ENCODE results near the gene RPL18A. TPM values are rescaled to one million over a fixed set of nuclear protein-coding genes. Genes with fewer than 3 reads are reported as not detected.
"Not testable (repeated sequence)": the region's sequence is repeated elsewhere in the genome, so short reads cannot be mapped to it uniquely, and the experiment has no call there.

The RPL18A gene
- polyA plus RNA-seq, 4 donors = 830 to 1,276 (median 861) TPM

DNA sequence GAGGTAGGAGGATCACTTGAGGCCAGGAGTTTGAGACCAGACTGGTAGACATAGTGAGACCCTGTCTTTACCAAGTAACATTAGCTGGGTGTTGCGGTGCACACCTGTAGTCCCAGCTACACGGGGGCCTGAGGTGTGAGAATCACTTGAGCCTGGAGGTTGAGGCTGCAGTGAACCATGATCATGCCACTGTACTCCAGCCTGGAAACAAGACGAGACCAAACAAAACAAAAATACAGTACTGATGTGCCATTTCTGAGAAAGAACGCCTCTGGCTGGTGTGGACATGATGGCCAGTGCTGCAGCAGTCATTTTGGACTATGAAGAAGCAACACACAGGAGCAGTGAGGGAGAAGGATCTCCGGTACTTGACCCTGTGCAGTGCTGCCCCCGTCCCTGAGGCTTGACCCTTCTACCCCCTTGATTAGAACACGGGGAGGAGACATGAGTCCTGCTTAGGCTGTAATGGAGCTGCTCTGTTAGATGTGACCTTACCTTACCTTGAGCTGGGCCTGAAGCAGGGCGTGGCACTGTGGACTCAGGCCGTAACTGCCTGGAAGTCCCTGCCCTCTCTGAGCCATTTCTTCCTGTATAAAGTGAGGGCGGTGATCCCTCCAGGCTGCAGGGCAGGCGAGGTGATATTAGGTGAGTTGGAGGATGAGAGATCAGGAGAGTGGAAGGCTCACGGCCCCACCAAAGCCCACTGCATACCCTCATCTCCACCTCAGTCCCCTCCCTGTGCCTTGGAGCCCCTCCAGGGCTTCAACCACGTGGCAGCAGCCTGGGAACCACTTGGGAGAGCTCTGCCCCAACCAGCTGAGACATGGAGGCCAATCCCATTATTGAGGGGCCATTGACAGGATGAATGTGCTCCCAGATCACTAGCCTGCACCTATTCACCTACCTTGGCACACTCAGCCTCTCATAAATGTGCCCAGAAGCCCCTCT, 5.9 kb downstream of the RPL18A start:
- no peak for DNase-seq (ENCODE audit: low read depth in 4 of 4, low spot score in 3 of 4)

DNA sequence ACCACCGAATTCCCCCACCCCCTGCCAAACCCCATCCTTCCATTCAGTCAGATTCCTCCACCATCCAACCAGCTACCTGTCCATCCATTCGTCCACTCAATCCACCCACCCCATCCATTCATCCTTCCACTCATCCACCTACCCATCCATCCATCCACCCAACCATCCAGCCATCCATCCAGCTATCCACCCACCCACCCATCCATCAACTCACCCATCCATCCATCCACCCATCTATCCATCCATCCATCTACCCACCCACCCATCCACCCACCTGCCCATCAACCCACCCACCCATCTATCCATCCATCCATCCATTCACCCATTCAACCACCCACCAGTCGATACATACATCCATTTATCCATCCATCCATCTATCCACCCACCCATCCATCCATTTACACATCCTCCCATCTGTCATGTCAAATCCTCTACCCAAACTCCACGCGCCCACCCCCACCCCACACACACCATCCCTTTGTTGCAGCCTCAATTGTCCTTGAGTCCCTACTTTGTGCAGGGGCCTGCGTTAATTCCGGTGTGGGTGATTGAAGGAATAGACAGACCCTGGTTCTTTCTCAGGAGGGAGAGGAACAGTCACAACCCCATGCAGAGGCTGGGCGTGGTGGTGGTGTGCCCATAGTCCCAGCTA, 6.7 kb downstream of the RPL18A start:
- no peak for DNase-seq (ENCODE audit: low read depth in 4 of 4, low spot score in 3 of 4)

DNA sequence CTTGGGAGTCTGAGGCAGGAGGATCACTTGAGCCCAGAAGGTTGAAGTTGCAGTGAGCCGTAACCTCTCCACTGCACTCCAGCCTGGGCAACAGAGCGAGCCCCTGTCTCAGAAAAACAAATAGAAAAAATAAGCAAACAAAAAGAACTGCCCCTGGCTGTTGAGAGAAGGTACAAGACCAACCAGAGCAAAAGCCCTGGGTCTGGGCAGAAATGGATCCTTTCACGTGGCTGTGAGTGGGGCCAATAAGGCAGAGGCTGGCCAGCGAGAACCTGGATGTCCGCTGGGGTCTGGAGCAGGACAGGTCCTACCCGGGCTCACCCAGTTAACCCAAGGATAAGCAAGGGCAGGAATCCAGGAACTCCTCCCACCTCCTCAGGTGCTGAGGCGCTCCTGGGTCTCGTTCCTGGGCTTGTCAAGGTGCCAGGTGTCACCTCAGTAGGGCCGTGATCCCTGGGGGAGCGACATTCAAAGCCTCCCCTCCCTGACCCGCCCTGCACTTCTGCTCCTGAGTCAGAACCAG, 7.3 kb downstream of the RPL18A start:
- no peak for DNase-seq (ENCODE audit: low read depth in 4 of 4, low spot score in 3 of 4)

DNA sequence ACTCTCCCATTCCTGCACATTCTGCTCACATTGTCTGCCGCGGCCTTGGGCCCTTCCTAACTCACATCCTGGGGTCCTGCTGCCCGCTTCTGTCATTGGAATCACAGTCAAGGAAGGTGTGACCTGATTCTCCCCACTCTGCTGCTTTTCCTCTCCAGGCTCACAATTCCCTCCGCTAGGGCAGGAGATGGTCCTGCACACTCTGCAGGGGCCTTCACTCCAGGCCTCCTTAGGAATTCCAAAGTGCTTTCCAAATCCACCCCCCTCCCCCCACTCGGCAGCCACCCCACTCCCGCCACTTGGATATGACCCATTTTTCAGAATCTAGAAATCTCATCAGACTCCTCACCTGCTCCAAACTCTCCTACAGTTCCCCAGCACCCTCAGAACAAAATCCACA, 9.0 kb downstream of the RPL18A start:
- DNase-seq (ENCODE audit: low read depth in 4 of 4, low spot score in 3 of 4) = no peak

DNA sequence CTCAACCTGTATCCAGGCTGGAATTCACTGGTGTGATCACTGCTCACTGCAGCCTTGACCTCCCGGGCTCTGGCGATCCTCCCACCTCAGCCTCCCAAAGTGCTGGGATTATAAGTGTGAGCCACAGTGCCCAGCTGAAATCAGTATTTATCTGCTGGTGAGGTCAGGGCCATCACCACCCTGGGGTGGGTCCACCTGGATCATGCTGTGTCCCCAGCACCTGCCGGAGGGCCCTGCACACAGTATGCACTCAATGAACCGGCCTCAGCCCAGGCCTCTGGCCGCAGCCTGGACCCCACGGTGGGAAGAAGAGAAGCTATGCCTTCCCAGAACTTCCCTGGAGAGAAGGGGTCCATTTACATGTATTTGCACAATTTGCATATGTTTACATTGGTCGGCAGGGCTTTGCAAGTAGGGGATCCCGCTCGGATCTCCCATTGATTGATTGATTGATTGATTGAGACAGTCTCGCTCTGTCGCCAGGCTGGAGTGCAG, 9.5 kb downstream of the RPL18A start:
- no peak for DNase-seq (ENCODE audit: low read depth in 4 of 4, low spot score in 3 of 4)

DNA sequence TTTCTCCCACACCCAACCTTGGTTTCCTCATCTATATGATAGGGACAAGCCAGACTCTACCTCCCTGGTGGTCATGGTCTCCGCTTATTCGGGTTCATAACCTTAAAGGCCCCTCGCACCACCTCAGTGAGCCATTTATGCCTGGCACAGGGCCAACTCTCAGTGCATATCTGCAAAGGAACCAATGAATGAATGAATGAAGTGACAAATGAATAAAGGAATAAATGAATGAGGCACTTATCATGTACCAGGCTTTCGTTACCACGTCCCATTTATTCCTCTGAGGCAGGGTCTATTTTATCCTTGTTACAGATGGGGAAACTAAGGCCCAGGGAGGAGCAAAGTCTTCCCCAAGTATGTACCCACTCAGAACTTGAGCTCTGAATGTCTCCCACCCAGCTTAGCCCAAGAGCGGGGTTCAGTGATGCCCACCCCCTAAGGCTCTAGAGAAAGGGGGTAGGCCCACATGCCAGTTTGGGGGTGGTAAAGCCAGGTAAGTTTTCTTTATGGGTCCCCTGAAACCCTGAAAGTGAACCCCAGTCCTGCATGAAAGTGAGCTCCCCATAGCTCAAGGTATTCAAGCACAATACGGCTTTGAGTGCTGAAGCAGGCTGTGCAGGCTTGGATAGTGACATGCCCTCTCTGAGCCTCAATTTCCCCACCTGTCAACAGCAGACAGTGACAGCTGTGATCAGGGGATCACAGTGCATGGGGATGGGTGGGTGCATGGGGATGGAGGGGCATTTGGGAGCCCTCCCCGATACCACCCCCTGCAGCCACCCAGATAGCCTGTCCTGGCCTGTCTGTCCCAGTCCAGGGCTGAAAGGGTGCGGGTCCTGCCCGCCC, 11.5 kb downstream of the RPL18A start:
- no peak for DNase-seq (ENCODE audit: low read depth in 4 of 4, low spot score in 3 of 4)

DNA sequence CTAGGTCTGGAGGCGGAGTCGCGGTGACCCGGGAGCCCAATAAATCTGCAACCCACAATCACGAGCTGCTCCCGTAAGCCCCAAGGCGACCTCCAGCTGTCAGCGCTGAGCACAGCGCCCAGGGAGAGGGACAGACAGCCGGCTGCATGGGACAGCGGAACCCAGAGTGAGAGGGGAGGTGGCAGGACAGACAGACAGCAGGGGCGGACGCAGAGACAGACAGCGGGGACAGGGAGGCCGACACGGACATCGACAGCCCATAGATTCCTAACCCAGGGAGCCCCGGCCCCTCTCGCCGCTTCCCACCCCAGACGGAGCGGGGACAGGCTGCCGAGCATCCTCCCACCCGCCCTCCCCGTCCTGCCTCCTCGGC, 12.2 kb downstream of the RPL18A start, which contains the start of gene SLC5A5:
Gene SLC5A5 (plus strand): TSS at position 68 of the 373 bp plus-strand sequence. CDS start 375 bp downstream, outside the sequence.
- DNase-seq (ENCODE audit: low read depth in 4 of 4, low spot score in 3 of 4) = no peak

DNA sequence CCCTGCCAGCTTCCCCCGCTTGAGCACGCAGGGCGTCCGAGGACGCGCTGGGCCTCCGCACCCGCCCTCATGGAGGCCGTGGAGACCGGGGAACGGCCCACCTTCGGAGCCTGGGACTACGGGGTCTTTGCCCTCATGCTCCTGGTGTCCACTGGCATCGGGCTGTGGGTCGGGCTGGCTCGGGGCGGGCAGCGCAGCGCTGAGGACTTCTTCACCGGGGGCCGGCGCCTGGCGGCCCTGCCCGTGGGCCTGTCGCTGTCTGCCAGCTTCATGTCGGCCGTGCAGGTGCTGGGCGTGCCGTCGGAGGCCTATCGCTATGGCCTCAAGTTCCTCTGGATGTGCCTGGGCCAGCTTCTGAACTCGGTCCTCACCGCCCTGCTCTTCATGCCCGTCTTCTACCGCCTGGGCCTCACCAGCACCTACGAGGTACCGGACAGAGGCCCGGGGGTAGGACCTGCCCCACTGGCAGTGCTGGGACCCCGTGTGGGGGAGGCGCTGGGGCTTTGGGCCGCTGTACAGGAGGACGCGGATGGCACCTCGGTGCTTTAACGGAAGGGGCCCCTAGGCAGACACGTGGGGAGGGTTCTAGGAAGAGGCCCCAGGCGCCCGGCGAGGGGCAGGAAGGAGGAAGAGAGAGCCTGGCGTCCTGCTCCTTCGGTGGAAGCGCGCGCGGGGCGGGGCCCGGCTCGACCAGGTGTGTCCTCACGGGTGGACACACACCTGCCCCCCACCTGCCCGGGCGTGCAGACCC, 12.7 kb downstream of the RPL18A start:
- no peak for DNase-seq (ENCODE audit: low read depth in 4 of 4, low spot score in 3 of 4)

DNA sequence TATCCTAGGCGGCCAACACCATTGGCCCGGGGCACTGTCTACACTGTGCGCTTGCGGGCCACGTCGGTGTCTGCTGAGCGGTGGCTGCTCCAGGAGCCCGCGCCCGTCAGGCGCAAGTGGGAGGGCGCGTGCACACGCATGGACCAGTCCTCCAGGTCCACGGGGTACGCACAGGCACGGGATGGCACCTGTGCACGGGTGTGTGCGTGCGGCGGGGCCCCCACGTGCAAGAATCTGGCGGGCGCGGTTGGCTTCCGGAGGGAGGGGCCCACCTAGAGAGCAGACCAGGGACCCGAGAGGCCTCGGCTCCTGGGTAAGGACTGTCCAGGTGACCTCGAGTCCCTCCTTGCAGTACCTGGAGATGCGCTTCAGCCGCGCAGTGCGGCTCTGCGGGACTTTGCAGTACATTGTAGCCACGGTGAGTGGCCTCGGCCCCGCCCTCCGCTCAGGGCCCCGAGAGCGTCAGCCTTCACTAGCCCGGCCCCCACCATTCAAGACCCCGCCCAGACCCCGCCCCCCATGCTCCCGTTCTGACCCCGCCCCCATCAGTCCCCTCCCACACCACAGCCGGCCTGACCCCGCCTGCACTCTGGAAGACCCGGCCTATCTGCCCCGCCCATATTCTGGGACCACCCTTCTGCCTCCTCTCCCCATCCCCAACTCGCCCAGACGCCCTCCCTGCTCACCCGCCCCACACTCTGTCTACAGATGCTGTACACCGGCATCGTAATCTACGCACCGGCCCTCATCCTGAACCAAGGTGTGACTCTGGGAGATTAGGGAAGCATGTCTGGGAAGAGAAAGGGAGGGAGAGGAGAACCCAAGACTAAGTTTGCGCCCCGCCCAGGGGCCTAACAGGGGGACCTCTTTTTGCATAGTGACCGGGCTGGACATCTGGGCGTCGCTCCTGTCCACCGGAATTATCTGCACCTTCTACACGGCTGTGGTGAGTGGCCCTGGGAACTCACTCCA, 14.4 kb downstream of the RPL18A start:
- DNase-seq (ENCODE audit: low read depth in 4 of 4, low spot score in 3 of 4) = no peak

DNA sequence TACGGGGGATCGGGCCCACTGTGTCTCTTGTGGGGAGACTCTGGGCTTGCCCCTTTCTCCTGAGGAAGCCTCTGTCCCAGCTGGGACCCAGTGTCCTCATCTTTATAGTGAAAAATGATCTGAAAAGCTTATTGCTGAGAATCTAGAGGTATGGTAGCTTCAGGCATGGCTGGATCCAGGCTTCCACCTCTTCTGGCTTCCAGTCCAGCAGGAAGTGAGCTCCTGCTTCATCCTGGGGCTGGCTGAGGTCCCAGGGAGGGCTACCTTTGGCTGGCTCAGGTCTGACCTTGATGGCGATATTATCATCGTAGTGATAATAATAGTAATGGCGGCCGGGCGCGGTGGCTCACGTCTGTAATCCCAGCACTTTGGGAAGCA, 15.0 kb downstream of the RPL18A start:
- DNase-seq (ENCODE audit: low read depth in 4 of 4, low spot score in 3 of 4) = no peak

DNA sequence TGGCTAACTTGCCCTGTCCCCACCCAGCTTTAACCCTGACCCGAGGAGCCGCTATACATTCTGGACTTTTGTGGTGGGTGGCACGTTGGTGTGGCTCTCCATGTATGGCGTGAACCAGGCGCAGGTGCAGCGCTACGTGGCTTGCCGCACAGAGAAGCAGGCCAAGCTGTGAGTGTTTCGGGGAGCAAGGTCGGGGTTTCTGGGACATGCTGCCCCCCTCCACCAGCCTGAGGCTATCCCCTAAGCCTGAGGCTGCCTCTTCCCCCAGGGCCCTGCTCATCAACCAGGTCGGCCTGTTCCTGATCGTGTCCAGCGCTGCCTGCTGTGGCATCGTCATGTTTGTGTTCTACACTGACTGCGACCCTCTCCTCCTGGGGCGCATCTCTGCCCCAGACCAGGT, 18.0 kb downstream of the RPL18A start:
- no peak for DNase-seq (ENCODE audit: low read depth in 4 of 4, low spot score in 3 of 4)

DNA sequence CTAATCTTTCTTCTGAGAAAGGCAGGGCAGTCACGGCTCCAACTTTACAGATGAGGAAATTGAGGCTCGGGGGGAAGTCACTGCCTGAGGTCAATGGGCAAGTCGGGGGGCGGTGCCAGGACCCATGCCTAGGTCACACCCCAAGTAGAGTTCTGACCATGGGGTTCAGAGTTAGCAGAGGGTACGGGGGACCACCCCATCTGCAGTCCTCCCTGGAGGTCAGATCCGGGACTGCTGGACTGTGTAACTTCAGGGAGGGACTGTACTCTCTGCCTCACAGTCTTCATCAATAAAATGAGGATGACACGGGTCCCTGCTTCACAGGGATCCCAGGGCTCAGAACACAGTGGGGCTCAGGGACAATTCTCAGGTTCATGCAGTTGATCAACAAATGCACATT, 19.8 kb downstream of the RPL18A start:
- no peak for DNase-seq (ENCODE audit: low read depth in 4 of 4, low spot score in 3 of 4)

DNA sequence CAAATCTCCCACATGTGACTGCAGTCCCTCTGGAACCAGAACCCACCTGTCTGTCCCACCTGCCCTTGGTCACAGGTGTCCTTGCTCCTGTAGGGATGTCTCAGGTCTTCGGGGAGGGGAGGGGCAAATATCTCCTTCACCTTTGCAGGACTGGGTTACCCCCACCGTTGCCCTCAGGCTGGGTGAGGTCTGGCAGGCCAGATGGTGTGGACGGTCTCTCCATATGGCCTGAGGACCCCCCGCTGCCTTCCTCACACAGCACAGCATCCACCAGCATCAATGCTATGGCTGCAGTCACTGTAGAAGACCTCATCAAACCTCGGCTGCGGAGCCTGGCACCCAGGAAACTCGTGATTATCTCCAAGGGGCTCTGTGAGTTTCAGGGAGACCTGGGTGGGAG, 22.0 kb downstream of the RPL18A start:
- no peak for DNase-seq (ENCODE audit: low read depth in 4 of 4, low spot score in 3 of 4)

DNA sequence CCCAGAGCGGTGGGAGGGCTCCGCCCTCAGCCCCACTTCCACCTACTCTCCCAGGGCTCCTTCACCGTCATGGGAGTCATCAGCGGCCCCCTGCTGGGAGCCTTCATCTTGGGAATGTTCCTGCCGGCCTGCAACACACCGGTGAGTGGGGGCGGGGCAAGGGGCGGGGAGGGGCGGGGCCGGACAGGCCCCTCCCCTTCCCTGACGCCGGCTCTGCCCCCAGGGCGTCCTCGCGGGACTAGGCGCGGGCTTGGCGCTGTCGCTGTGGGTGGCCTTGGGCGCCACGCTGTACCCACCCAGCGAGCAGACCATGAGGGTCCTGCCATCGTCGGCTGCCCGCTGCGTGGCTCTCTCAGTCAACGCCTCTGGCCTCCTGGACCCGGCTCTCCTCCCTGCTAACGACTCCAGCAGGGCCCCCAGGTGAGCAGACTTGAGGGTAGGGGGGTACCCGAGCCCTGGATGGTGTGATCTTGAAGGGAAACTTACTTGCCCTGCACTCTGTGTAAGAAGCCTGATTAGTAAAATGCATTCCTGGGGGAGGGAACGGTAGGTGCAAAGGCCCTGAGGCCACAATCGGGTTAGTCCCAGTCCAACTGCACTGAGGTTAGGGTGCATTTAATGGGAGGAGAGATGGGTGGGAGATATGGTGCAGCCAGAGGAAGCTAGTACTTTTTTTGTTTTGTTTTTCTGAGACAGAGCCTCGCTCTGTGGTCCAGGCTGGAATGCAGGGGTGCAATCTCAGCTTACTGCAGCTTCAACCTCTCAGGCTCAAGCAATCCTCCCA, 24.1 kb downstream of the RPL18A start:
- DNase-seq (ENCODE audit: low read depth in 4 of 4, low spot score in 3 of 4) = no peak

DNA sequence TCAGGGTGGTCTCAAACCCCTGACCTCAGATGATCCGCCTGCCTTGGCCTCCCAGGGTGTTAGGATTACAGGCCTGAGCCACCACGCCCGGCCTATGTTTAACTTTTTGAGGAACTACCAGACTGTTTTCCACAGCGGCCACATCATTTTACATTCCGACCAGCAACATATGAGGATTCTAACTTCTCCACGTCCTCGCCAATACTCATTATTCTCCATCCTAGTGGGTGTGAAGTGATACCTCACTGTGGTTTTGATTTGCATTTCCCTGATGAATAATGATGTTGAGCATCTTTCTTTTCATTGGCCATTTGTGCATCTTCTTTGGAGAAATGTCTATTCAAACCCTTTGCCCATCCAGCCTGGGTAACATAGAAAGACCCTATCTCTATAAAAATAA, 26.8 kb downstream of the RPL18A start:
- no peak for DNase-seq (ENCODE audit: low read depth in 4 of 4, low spot score in 3 of 4)

DNA sequence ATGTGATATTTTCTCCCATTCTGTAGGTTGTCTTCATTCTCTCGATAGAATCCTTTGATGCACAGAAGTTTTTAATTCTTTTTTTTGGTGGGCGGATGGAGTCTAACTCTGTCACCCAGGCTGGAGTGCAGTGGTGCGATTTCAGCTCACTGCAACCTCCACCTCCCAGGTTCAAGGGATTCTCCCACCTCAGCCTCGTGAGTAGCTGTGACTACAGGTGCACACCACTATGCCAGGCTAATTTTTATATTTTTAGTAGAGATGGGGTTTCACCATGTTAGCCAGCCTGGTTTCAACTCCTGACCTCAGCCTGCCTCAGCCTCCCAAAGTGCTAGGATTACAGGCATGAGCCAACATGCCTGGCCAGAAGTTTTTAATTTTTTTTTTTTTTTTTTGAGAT, 27.5 kb downstream of the RPL18A start:
- DNase-seq (ENCODE audit: low read depth in 4 of 4, low spot score in 3 of 4) = not testable (repeated sequence)

DNA sequence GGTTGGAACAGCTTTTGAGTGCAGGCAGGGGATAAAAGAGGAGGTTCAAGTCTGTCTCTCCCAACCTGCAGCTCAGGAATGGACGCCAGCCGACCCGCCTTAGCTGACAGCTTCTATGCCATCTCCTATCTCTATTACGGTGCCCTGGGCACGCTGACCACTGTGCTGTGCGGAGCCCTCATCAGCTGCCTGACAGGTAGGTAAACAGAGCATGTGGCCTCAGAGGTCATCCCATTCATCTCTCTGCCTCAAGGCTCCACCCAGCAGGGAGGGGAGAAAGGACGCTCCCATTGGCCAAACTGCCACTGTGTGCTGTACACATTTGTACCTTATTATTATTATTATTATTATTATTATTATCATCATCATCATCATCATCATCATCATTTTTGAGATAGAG, 28.6 kb downstream of the RPL18A start:
- no peak for DNase-seq (ENCODE audit: low read depth in 4 of 4, low spot score in 3 of 4)

DNA sequence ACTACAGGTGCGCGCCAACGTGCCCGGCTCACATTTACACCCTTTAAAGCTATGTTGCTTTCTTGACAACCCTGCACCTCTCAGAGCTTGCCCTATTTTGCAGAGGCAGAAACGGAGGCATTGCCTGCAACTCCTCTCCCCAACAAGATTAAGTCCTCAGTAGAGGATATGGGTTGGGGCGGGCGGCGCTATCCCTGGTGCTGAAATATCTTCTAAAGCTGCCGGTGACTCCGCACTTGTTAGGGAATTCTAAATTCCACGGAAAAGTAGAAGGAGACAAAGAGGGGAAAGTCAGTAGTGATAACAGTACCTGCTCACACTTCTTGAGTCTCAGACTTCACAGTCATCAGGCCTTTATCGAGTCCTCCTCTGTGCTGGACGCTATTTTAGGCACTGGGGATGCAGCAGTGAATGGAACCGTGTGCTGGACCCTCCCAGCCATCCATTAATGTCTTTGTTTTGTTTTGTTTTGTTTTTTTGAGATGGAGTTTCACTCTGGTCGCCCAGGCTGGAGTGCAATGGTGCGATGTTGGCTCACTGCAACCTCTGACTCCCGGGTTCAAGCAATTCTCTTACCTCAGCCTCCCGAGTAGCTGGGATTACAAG, 30.0 kb downstream of the RPL18A start:
- peak; percentile 37 to 47 (median 46) for DNase-seq (ENCODE audit: low read depth in 4 of 4, low spot score in 3 of 4)
